Ishikawa (cell line): ENCODE results near the gene MARCKS.

Experiments used
- CEBPB ChIP-seq: IDR thresholded peaks from 2 replicates; pipeline ENCODE4 v1.6.1; 2012
- CREB1 ChIP-seq: IDR thresholded peaks from 2 replicates; pipeline ENCODE4 v1.6.1; 2012; ENCODE audit warnings: low read depth
- EGR1 ChIP-seq: IDR thresholded peaks from 2 replicates; pipeline ENCODE4 v1.6.1; 2012
- EP300 ChIP-seq: IDR thresholded peaks from 2 replicates; pipeline ENCODE4 v1.6.1; 2012; ENCODE audit warnings: borderline replicate concordance
- FOXM1 ChIP-seq: IDR thresholded peaks from 2 replicates; pipeline ENCODE4 v1.6.1; 2012; ENCODE audit warnings: low read depth, borderline replicate concordance
- MAX ChIP-seq: IDR thresholded peaks from 2 replicates; pipeline ENCODE4 v1.6.1; 2012
- NFIC ChIP-seq: IDR thresholded peaks from 2 replicates; pipeline ENCODE4 v1.6.1; 2012
- RAD21 ChIP-seq: IDR thresholded peaks from 2 replicates; pipeline ENCODE4 v1.6.1; 2012; ENCODE audit warnings: low read depth
- REST ChIP-seq: IDR thresholded peaks from 2 replicates; pipeline ENCODE4 v1.6.1; 2012; ENCODE audit warnings: low read depth, mild to moderate bottlenecking
- TAF1 ChIP-seq: IDR thresholded peaks from 2 replicates; pipeline ENCODE4 v1.6.1; 2012; ENCODE audit warnings: low read depth, mild to moderate bottlenecking
- TCF12 ChIP-seq: IDR thresholded peaks from 2 replicates; pipeline ENCODE4 v1.6.1; 2012; ENCODE audit warnings: low read depth
- TEAD4 ChIP-seq: IDR thresholded peaks from 2 replicates; pipeline ENCODE4 v1.6.1; 2012
- USF1 ChIP-seq: IDR thresholded peaks from 2 replicates; pipeline ENCODE4 v1.6.1; 2012
- YY1 ChIP-seq: IDR thresholded peaks from 2 replicates; pipeline ENCODE4 v1.6.1; 2012; ENCODE audit warnings: low read depth
- ZBTB7A ChIP-seq: IDR thresholded peaks from 2 replicates; pipeline ENCODE4 v1.6.1; 2012; ENCODE audit warnings: low read depth

The MARCKS gene

GRCh38 chr6:113870917-113871316 is 13.8 kb downstream of the MARCKS start:
- no peak for TF ChIP-seq EGR1
- TF ChIP-seq NFIC: no peak
- TF ChIP-seq ZBTB7A: no peak
- TF ChIP-seq CEBPB: no peak
- no peak for TF ChIP-seq MAX

GRCh38 chr6:113871975-113872374 is 14.8 kb downstream of the MARCKS start:
- TF ChIP-seq CREB1 (no peak), TCF12 (no peak), FOXM1 (no peak), EGR1 (no peak), REST (no peak), TEAD4 (no peak), CEBPB (no peak), ZBTB7A (no peak), MAX (no peak), EP300 (no peak), TAF1 (no peak), NFIC (no peak), USF1 (no peak), RAD21 (no peak), YY1 (no peak)

GRCh38 chr6:113873043-113873667 is 16.0 kb downstream of the MARCKS start:
- no peak for TF ChIP-seq TEAD4
- TF ChIP-seq EGR1: no peak
- TF ChIP-seq TCF12: no peak
- no peak for TF ChIP-seq USF1
- no peak for TF ChIP-seq NFIC
- no peak for TF ChIP-seq REST
- no peak for TF ChIP-seq FOXM1
- TF ChIP-seq CREB1: no peak
- TF ChIP-seq MAX: no peak
- TF ChIP-seq CEBPB: no peak
- no peak for TF ChIP-seq RAD21
- TF ChIP-seq ZBTB7A: no peak
- no peak for TF ChIP-seq TAF1
- TF ChIP-seq EP300: no peak
- no peak for TF ChIP-seq YY1

- TF ChIP-seq ZBTB7A (no peak), CEBPB (no peak), CREB1 (no peak), TCF12 (no peak), EP300 (no peak), TEAD4 (no peak)
Measured at GRCh38 chr6:113875470-113875869, 18.3 kb downstream of the MARCKS start.

- no peak for TF ChIP-seq RAD21
- no peak for TF ChIP-seq NFIC
- TF ChIP-seq REST: no peak
- no peak for TF ChIP-seq TAF1
- no peak for TF ChIP-seq CREB1
- no peak for TF ChIP-seq MAX
- no peak for TF ChIP-seq USF1
- no peak for TF ChIP-seq FOXM1
- TF ChIP-seq YY1: no peak
- TF ChIP-seq EP300: no peak
- no peak for TF ChIP-seq TEAD4
- no peak for TF ChIP-seq TCF12
- no peak for TF ChIP-seq EGR1
Measured at GRCh38 chr6:113876695-113877094, 19.6 kb downstream of the MARCKS start.
